SU-DHL-6 (cell line): Measurements from ENCODE around the gene KSR1.

Source experiments
- H2AFZ ChIP-seq: fragments of 200-600 bp; sonication (generic); 2 replicates; pipeline ENCODE4 v1.6.1; 2014; ENCODE audit warnings: low read depth, mild to moderate bottlenecking, moderate library complexity, mixed read lengths, antibody characterized with exemption, low read length; ENCODE audit not compliant: severe bottlenecking
- H3F3A ChIP-seq: fragments of 200-600 bp; shearing (Covaris generic); 2 replicates; pipeline ENCODE4 v1.6.0; 2016; ENCODE audit warnings: antibody characterized with exemption, mild to moderate bottlenecking; ENCODE audit not compliant: insufficient read depth
- H3K27ac ChIP-seq: fragments of 200-600 bp; sonication (generic); 2 replicates; pipeline ENCODE4 v1.5.1; 2016; ENCODE audit warnings: low read depth, mild to moderate bottlenecking, low read length, moderate library complexity, mixed read lengths
- H3K27me3 ChIP-seq: fragments of 200-600 bp; sonication (generic), shearing (Covaris generic); 2 replicates; pipeline ENCODE4 v1.6.0; 2014; ENCODE audit warnings: mild to moderate bottlenecking, low read length
- H3K36me3 ChIP-seq: fragments of 200-600 bp; sonication (generic); 2 replicates; pipeline ENCODE4 v1.6.1; 2014; ENCODE audit warnings: mild to moderate bottlenecking, low read length, mixed read lengths
- H3K4me2 ChIP-seq: fragments of 300-600, 200-600 bp; shearing (Covaris generic), sonication (generic); 2 replicates; pipeline ENCODE4 v1.6.0; 2014; ENCODE audit warnings: low read length, low read depth, mild to moderate bottlenecking; ENCODE audit not compliant: poor library complexity, severe bottlenecking
- H3K4me3 ChIP-seq: fragments of 200-600 bp; sonication (generic); 2 replicates; pipeline ENCODE4 v1.5.1; 2014; ENCODE audit warnings: antibody characterized with exemption, low read length, mild to moderate bottlenecking, mixed read lengths; ENCODE audit not compliant: insufficient read depth, poor library complexity, severe bottlenecking
- H3K79me2 ChIP-seq: fragments of 200-600 bp; sonication (generic); 2 replicates; pipeline ENCODE4 v1.6.1; 2014; ENCODE audit warnings: mild to moderate bottlenecking, low read length, moderate library complexity; ENCODE audit not compliant: insufficient read depth
- H3K9ac ChIP-seq: fragments of 200-600 bp; sonication (generic); 2 replicates; pipeline ENCODE4 v1.7.0; 2014; ENCODE audit warnings: mild to moderate bottlenecking, low read length
- H3K9me2 ChIP-seq: fragments of 200-600 bp; sonication (generic); replicated peaks from 2 replicates; pipeline ENCODE4 v1.6.1; 2014; ENCODE audit warnings: low read length; ENCODE audit not compliant: insufficient read depth
- H3K9me3 ChIP-seq: fragments of 200-600 bp; sonication (generic); 2 replicates; pipeline ENCODE4 v1.6.1; 2014; ENCODE audit warnings: low read length, mixed read lengths; ENCODE audit not compliant: insufficient read depth
- H4K20me1 ChIP-seq: fragments of 200-600 bp; sonication (generic); 2 replicates; pipeline ENCODE4 v1.6.1; 2014; ENCODE audit warnings: low read depth, mild to moderate bottlenecking, antibody characterized with exemption, low read length, moderate library complexity, mixed read lengths
- EZH2phosphoT487 ChIP-seq: fragments of 200-600 bp; sonication (generic), shearing (Covaris generic); conservative IDR thresholded peaks from 2 replicates; pipeline ENCODE4 v1.6.1; 2018; ENCODE audit warnings: mild to moderate bottlenecking, antibody characterized with exemption, low read length, moderate library complexity, mixed read lengths
- TF ChIP-seq, protein P1 (sequence below): fragments of 200-600 bp; sonication (generic); IDR thresholded peaks from one replicate; pipeline ENCODE4 v1.5.1; 2017; ENCODE audit warnings: antibody characterized with exemption, mild to moderate bottlenecking, low read length, moderate library complexity; ENCODE audit not compliant: insufficient read depth, poor library complexity, severe bottlenecking

KSR1 gene

DNA sequence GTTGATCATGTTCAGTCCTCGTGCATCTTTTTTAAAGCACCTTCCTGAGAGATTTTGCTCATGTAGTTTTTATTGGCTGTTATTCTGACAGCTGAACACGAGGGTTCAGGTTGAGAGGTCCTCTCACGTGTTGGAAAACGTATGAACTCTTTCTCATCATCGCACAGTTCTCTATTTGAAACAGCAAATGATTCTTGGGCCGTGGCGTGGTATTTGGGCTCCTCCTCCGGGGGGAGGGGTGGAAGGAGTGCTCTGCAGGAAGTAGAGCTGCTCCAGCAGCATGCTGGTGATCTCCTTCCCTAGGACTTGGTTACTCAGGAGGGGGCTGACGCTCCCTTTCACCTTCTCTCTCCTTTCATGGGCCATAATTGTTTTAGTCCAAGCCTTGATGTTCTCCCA, 70.4 kb downstream of the KSR1 start:
- no peak overlapping the region for H2AFZ ChIP-seq
- no peaks in the 10 kb centered on the region for H3K27me3 ChIP-seq
- H4K20me1 ChIP-seq: no peaks in the 10 kb centered on the region
- no peak overlapping the region for H3K4me3 ChIP-seq
- H3K9me2 ChIP-seq: no peaks in the 10 kb centered on the region
- no peaks in the 10 kb centered on the region for H3F3A ChIP-seq
- no peak for TF ChIP-seq EZH2phosphoT487
- TF ChIP-seq, protein P1, sequence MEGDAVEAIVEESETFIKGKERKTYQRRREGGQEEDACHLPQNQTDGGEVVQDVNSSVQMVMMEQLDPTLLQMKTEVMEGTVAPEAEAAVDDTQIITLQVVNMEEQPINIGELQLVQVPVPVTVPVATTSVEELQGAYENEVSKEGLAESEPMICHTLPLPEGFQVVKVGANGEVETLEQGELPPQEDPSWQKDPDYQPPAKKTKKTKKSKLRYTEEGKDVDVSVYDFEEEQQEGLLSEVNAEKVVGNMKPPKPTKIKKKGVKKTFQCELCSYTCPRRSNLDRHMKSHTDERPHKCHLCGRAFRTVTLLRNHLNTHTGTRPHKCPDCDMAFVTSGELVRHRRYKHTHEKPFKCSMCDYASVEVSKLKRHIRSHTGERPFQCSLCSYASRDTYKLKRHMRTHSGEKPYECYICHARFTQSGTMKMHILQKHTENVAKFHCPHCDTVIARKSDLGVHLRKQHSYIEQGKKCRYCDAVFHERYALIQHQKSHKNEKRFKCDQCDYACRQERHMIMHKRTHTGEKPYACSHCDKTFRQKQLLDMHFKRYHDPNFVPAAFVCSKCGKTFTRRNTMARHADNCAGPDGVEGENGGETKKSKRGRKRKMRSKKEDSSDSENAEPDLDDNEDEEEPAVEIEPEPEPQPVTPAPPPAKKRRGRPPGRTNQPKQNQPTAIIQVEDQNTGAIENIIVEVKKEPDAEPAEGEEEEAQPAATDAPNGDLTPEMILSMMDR: no peak
- H3K27ac ChIP-seq: no peak overlapping the region
- no peaks in the 10 kb centered on the region for H3K79me2 ChIP-seq
- no peak overlapping the region for H3K9ac ChIP-seq
- no peaks in the 10 kb centered on the region for H3K36me3 ChIP-seq
- no peak overlapping the region for H3K4me2 ChIP-seq
- no peaks in the 10 kb centered on the region for H3K9me3 ChIP-seq

DNA sequence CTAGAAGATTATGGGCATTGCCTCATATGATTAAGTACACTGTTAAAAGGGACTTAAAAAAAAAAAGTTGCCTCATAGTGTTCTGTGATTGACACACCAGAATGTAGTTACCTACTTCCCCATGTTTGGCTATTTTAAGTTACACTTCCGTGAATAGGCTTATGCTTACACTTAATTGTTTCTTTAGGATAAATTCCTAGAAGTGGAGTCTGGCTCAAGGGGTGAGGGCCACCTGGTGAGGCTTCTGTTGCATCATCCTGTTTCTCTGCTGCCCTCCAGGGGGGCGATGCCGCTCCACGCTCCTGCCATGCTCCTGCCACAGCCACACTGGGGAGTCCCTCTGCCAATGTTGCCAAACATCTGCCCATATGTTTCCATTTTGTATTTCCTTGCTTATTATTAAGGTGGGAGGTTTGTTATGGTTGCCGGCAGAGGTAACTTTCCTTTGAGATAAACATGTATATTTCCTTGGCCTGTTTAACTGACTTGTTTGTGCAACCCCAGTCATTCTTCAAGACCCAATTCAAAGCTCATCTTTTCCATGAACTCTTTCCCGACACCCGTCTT, 73.1 kb downstream of the KSR1 start:
- Histone ChIP-seq H3K9me2 (no peaks in the 10 kb centered on the region), H3K4me3 (no peak overlapping the region), H3F3A (no peaks in the 10 kb centered on the region), H3K9me3 (no peaks in the 10 kb centered on the region), H3K27ac (no peak overlapping the region), H3K27me3 (no peaks in the 10 kb centered on the region), H3K9ac (no peak overlapping the region), H2AFZ (no peak overlapping the region), H4K20me1 (no peaks in the 10 kb centered on the region), H3K79me2 (no peaks in the 10 kb centered on the region), H3K4me2 (no peak overlapping the region), H3K36me3 (no peaks in the 10 kb centered on the region)
- TF ChIP-seq, protein P1: no peak

DNA sequence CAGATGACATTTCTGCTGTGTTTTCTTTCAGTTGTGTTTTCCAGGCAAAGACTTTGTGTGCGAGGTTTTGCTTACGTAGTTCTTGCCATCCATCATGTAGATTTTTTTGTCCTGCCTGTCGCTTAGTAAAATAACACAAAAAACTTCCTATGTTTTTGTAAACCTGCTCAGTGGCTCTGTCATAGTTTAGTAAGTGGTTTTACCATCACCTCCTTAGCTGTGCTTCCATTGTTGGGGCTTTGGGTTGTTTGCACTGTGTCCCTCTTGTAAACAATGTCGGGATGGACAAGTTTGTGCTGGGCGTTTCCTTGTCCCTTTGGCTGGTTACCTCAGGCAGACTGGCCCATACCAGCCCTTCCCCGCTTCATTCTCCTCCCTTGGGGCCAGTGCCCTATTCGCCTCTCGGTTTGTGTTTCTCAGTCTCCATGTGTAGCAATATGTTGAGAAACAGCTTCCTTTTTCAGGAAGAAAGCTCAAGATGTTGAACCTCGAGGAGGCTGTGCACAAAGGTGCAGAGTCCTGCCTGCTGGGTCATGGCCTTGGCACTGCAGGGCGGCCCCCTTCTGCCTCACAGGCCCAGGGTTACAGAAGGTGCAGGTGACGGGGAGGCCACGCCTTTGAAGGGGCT, 74.6 kb downstream of the KSR1 start:
- Histone ChIP-seq H3K4me3 (no peak overlapping the region), H3K9ac (no peak overlapping the region), H3F3A (no peaks in the 10 kb centered on the region), H3K9me3 (no peaks in the 10 kb centered on the region), H4K20me1 (no peaks in the 10 kb centered on the region), H3K9me2 (no peaks in the 10 kb centered on the region), H3K27ac (no peak overlapping the region), H3K36me3 (no peaks in the 10 kb centered on the region), H3K79me2 (no peaks in the 10 kb centered on the region), H3K27me3 (no peaks in the 10 kb centered on the region), H3K4me2 (no peak overlapping the region), H2AFZ (no peak overlapping the region)
- no peak for TF ChIP-seq EZH2phosphoT487
- TF ChIP-seq, protein P1: no peak
